Activated T-cell treated with anti-CD3 and anti-CD28 coated beads for 24 hours (primary cell): ENCODE data around the gene FAM227B.
"Not testable (repeated sequence)": the region's sequence is repeated elsewhere in the genome, so short reads cannot be mapped to it uniquely, and the experiment has no call there.

Experiments used
- DNase-seq: peaks from one replicate; pipeline ENCODE4 v3.0.0-alpha.2; 2020; ENCODE audit warnings: low read depth

FAM227B gene

GRCh38 chr15:49620658-49621368, at the start of gene FAM227B, which contains the start of gene DTWD1:
TSS of gene FAM227B (minus strand) at chr15:49620818. CDS start at chr15:49615171, 5,647 bp downstream.
TSS of gene DTWD1 (plus strand) at chr15:49621048. CDS start at chr15:49625168, 4,120 bp downstream.
- DNase-seq = peak; percentile 90

GRCh38 chr15:49669288-49669687, 48.7 kb upstream of the FAM227B start:
- no peak for DNase-seq

GRCh38 chr15:49666486-49666885, 45.9 kb upstream of the FAM227B start:
- not testable (repeated sequence) for DNase-seq

- no peak for DNase-seq
These were observed 44.1 kb upstream of the FAM227B start for GRCh38 chr15:49664716-49665115.

- no peak for DNase-seq
These were observed 36.1 kb upstream of the FAM227B start for GRCh38 chr15:49656734-49657133.

- DNase-seq = no peak
These were observed 32.3 kb upstream of the FAM227B start for GRCh38 chr15:49652922-49653321.

GRCh38 chr15:49650676-49651075, 30.1 kb upstream of the FAM227B start:
- DNase-seq = no peak

- DNase-seq = no peak
These were observed 29.4 kb upstream of the FAM227B start for GRCh38 chr15:49649987-49650386.

- no peak for DNase-seq
These were observed 26.3 kb upstream of the FAM227B start for GRCh38 chr15:49646891-49647290.

- no peak for DNase-seq
These were observed 25.3 kb upstream of the FAM227B start for GRCh38 chr15:49645941-49646340.

- DNase-seq = no peak
These were observed 24.7 kb upstream of the FAM227B start for GRCh38 chr15:49645277-49645676.

- DNase-seq = no peak
These were observed 23.8 kb upstream of the FAM227B start for GRCh38 chr15:49644364-49644794.

GRCh38 chr15:49637857-49638256, 17.2 kb upstream of the FAM227B start:
- DNase-seq = no peak

- DNase-seq = no peak
These were observed 7.8 kb upstream of the FAM227B start for GRCh38 chr15:49628379-49628778.

GRCh38 chr15:49627407-49627877, 6.8 kb upstream of the FAM227B start:
- DNase-seq = no peak

- DNase-seq = no peak
These were observed 4.9 kb upstream of the FAM227B start for GRCh38 chr15:49625460-49626036.

- DNase-seq = no peak
These were observed 3.4 kb upstream of the FAM227B start for GRCh38 chr15:49624056-49624455.

GRCh38 chr15:49622561-49622960, 1.9 kb upstream of the FAM227B start:
- DNase-seq = no peak

GRCh38 chr15:49621887-49622286, 1.3 kb upstream of the FAM227B start:
- DNase-seq = no peak

- DNase-seq = no peak
These were observed 788 bp upstream of the FAM227B start for GRCh38 chr15:49621401-49621811.

GRCh38 chr15:49620199-49620598, 419 bp downstream of the FAM227B start:
- no peak for DNase-seq

- no peak for DNase-seq
These were observed 1.4 kb downstream of the FAM227B start for GRCh38 chr15:49619226-49619625.

- DNase-seq = not testable (repeated sequence)
These were observed 8.4 kb downstream of the FAM227B start for GRCh38 chr15:49612240-49612639.
